Measurements from ENCODE around the gene DOCK6.
"Not testable (repeated sequence)": the region's sequence is repeated elsewhere in the genome, so short reads cannot be mapped to it uniquely, and the experiment has no call there.

Gene DOCK6

DNA sequence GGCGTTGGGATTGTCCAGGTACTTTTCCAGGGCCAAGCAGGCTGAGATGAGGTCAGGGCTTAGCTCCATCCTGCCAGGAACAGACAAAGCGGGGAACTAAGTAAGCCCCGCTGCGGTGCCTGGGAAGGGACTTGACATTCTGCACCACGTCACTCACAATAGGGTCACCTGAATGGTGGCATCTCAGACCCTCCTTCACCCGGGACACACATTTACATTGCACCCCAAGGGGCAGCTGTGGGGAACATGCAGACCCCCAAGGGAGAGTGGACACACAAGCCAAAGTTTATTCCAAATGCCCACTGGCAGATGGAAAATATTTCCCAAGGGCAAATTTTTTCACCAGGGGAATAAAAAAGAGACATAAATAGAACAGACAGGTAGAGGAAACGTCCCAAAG, 86.4 kb downstream of the DOCK6 start:
- DNase-seq (ENCODE audit: extremely low read depth in 1 of 2, low read depth in 1 of 2): no peak

DNA sequence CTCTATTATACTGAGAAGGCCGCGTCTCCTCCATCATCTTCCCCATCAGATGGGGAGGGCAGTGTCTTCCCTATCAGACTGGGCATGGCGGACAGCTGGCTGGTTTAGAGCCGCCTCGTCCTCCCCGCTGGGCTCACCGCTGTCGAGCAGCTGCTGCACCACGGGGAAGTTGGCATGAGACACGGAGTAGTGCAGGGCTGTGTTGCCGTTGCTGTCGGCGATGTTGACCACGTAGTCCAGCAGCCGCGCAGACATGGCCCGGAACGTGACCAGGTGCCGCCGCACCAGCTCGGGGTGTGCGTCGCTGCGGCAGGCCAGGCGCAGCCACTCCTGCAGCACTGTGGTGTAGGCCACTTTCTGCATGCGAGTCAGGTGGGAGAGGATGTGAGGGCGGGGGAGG, 88.0 kb downstream of the DOCK6 start:
- no peak for DNase-seq (ENCODE audit: extremely low read depth in 1 of 2, low read depth in 1 of 2)

GRCh38 chr19:11173516-11174155, 88.7 kb downstream of the DOCK6 start:
- DNase-seq (ENCODE audit: extremely low read depth in 1 of 2, low read depth in 1 of 2): no peak

DNA sequence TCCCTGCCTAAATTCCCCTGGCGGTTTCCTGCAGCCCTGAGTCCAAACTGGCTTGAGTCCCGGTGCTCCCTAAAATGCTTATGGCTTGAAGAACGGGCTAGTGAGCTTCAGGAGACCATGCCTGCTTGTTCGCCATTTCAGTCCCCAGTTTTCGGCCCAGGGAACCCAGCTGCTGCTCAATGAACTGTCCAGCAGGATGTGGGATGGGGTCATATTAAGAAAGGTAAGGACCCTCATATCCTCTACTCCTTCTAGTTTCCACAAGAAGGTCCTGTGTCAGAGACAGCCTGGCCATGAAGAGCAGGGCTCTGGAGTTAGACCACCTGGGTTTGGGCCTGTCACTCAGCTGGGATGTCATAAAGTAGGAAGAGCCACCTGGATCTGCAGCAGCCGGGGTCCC, 89.7 kb downstream of the DOCK6 start:
- DNase-seq (ENCODE audit: extremely low read depth in 1 of 2, low read depth in 1 of 2): no peak

GRCh38 chr19:11171144-11171543, 91.2 kb downstream of the DOCK6 start:
- no peak for DNase-seq (ENCODE audit: extremely low read depth in 1 of 2, low read depth in 1 of 2)

DNA sequence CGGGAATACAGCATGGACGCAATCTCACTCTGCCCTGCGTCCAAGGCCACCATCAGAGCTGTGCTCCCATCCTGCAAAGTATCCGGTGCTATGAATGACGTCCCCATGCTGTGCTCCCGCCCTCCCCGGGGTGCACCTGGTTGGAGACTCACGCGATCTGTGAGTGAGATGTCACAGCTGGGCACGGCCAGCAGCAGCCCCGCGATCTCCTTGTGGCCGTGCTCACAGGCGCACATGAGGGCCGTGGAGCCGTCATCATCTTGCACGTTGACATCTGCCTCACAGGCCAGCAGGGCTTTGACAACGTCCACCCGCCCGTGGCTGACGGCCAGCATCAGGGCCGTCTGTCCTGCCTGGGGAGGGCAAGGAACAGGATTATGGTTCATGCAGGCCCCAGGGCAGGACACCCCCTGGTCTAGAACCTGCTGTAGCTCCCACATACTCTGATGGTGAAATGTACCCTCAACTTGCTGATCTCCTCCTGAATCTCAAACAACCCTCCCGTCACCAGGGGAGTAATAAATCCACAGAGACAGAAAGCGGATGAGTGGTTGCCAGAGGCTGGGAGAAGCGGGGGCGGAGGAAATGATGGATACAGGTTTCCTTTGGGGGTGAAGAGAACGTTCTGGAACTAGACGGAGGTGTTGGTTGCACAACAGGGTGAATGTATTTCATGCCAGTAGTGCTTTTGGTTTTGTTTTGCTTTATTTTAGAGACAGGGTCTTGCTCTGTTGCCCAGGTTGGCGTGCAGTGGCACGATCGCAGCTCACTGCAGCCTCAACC, 92.2 kb downstream of the DOCK6 start:
- DNase-seq (ENCODE audit: extremely low read depth in 1 of 2, low read depth in 1 of 2): no peak

DNA sequence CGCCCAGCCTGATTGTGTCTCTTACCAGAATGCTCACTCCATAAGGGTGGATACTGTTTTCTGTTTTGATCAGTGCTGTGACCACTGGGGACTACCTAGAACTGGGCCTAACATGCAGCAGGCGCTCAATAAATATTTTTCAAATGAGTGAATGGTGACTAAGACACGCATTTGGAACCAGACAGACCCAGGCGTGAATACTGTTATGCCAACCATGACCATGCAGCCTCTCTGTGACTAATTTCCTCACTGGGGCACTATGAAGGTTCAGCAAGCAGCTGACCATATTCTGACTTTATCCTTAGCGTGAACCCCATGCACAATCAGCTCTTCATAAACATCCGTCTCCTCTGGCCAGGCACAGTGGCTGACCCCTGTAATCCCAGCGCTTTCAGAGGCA, 93.8 kb downstream of the DOCK6 start:
- no peak for DNase-seq (ENCODE audit: extremely low read depth in 1 of 2, low read depth in 1 of 2)

- DNase-seq (ENCODE audit: extremely low read depth in 1 of 2, low read depth in 1 of 2): no peak
Observed at GRCh38 chr19:11166281-11167142, 95.8 kb downstream of the DOCK6 start.

DNA sequence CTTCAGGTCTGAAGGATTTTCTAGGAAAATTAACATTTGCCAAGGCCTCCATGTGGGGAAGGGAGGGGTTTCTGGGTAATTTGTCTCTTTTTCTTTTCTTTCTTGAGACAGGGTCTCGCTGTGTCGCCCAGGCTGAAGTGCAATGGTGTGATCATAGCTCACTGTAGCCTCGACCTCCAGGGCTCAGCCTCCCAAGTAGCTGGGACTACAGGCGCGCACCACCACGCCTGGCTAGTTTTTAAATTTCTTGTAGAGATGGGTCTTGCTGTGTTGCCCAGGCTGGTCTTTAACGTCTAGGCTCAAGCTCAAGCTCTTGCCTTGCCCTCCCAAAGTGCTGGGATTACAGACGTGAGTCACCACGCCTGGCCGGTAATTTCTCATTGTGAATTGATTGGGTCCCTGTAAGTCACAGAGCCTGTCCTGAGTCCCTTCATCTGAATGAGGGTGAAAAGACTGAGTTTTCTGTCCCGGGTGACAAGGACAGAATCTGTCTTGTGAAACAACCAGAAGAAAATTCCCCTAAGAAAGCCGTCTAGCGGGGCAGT, 96.8 kb downstream of the DOCK6 start:
- DNase-seq (ENCODE audit: extremely low read depth in 1 of 2, low read depth in 1 of 2): no peak

- no peak for DNase-seq (ENCODE audit: extremely low read depth in 1 of 2, low read depth in 1 of 2)
Observed at GRCh38 chr19:11164879-11165406, 97.4 kb downstream of the DOCK6 start.

DNA sequence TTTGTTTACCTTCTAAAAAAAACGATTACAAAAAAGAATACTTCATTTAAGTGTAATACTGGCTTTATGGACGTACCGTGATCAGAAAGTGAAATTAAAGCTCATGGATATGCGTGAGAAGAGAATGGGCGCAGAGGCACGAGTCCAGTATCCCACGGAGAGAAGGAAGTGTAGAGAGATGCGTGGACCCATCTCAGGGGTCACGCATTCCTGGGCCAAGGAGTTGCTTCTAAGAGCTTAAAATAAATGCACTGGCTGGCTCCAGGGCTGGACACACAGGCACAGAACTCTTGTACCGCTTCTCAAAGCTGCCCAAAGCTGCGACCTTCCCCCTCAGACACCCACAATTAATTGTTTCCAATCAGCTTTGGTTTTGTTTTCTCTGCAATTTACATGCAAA, 98.0 kb downstream of the DOCK6 start:
- no peak for DNase-seq (ENCODE audit: extremely low read depth in 1 of 2, low read depth in 1 of 2)

DNA sequence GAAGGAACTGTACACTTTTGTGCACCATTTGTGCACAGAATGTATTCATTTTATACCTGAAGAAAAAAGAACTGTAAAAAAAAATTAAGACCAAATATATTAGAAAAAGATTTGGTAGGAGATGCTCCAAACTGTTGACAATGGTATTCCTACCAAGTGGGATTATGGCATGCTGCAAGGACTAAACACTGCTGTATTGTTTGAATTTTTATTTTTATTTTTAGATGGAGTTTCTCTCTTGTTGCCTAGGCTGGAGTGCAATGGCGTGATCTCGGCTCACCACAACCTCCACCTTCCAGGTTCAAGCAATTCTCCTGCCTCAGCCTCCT, 101.9 kb downstream of the DOCK6 start:
- not testable (repeated sequence) for DNase-seq (ENCODE audit: extremely low read depth in 1 of 2, low read depth in 1 of 2)

DNA sequence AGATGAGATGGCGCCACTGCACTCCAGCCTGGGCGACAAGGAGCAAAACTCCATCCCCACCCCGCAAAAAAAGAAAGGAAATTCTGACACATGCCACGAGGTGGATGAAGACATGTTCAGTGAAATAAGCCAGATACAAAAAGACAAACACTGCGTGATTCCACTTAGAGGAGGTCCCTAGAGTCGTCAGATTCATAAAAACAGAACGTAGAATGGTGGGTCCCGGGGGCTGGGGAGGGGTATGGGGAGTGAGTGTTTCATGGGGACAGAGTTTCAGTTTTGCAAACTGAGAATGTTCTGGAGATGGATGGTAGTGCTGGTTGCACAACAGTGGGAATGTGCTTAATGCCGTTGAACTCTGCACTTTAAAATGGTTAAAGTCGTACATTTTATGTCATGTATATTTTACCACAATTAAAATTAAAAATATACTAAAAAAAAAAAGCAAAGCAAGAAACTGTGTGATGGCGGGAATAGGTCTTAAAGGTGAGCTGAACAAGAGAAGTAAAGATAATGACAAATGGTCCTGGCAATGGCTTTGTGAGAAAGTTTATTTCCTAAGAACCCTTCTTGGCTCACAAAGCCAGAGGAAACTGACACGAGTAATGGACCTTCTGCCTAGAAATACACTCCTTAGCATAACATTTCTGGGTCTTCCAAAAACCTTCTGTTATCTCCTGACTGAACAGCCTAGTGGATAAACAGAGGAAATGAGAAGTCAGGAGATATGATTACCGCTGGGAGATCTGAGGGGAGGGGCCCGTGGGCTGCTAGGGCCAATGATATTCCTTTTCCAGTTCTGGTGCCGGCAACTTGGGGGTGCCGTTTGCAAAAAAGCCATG, 102.5 kb downstream of the DOCK6 start:
- no peak for DNase-seq (ENCODE audit: extremely low read depth in 1 of 2, low read depth in 1 of 2)

- DNase-seq (ENCODE audit: extremely low read depth in 1 of 2, low read depth in 1 of 2): peak; percentile 78
Observed at GRCh38 chr19:11155373-11156120, 106.8 kb downstream of the DOCK6 start, which contains the start of gene SPC24. Gene SPC24, minus strand, starts transcription at chr19:11155782. Its CDS starts 6 bp downstream, at chr19:11155776.

DNA sequence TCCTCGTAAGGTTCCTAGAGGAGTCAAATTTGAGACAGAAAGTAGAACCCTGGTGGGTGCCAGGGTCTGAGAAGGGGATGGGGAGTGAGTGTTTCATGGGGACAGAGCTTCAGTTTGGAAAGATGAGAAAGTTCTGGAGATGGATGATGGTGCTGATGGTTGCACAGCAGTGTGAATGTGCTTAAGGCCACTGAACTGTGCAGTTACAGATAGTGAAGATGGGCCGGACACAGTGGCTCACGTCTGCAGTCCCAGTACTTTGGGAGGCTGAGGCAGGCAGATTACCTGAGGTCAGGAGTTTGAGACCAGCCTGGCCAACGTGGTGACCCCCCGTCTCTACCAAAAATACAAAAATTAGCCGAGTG, 107.7 kb downstream of the DOCK6 start:
- no peak for DNase-seq (ENCODE audit: extremely low read depth in 1 of 2, low read depth in 1 of 2)

DNA sequence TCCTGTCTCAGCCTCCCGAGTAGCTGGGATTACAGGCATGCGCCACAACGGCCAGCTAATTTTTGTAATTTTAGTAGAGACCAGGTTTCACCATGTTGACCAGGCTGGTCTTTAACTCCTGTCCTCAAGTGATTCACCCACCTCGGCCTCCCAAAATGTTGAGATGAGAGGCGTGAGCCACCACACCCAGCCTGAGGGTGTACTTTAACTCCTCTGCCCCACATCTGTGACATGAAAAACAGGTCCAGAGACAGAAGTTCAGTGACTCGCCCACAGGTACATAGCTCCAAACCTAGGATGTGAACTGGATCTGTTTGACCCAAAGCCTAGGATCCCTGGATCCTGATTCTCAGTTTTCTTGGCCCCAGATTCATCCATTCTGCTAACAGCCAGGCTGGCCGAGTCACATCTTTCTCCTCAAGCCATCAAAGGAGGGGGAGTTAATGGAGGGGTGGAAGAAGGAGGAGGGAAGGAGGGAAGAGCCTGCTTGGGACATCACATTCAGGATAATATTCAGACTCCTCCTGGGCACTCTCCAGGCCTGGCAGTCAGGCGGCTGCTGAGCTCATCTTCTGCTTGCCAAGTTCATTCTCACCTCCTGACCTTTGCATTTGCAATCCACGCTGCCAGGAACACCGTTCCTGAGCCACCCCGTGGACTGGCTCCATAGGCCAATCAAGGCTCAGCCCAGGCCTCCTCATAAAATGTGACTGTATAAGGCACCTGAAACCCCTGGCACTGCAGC, 109.8 kb downstream of the DOCK6 start:
- DNase-seq (ENCODE audit: extremely low read depth in 1 of 2, low read depth in 1 of 2): no peak

DNA sequence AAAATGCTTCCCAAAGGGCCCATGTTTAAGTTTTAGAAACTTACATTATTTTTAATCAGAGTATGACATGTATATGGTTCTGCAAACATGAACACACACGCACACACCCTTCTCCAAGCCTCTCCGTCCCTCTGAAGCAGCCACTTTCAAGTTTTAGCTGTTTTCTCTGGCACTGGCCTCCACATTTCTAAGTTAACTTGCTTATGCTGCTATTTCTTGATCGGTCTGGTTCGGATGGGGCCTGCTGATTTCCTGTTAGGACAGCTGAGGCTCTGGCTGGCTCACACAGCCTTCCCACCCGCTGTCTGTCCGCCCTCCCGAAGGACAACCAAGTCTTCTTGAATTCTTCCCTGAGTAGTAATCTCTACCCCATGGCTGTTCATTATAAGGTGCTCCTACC, 111.1 kb downstream of the DOCK6 start:
- no peak for DNase-seq (ENCODE audit: extremely low read depth in 1 of 2, low read depth in 1 of 2)
